HG02759 (cell line): ENCODE data around the gene ZFP3.
"Not testable (repeated sequence)": the region's sequence is repeated elsewhere in the genome, so short reads cannot be mapped to it uniquely, and the experiment has no call there.

Source experiments
- ATAC-seq: cut with Tn5 transposase; IDR thresholded peaks from one replicate; pipeline ENCODE4 v1.9.1; 2021; ENCODE audit warnings: mild to moderate bottlenecking, moderate library complexity; ENCODE audit not compliant: unreplicated experiment

The ZFP3 gene

DNA sequence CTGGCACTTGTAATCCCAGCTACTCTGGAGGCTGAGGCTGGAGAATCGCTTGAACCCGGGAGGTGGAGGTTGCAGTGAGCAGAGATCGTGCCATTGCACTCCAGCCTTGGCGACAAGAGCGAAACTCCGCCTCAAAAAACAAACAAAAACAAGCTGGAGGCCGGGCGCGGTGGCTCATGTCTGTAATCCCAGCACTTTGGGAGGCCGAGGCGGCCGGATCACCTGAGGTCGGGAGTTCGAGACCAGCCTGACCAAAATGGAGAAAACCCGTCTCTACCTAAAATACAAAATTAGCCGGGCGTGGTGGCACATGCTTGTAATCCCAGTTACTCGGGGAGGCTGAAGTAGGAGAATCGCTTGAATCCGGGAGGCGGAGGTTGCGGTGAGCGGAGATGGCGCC, 992 bp upstream of the ZFP3 start:
- ATAC-seq: not testable (repeated sequence)

DNA sequence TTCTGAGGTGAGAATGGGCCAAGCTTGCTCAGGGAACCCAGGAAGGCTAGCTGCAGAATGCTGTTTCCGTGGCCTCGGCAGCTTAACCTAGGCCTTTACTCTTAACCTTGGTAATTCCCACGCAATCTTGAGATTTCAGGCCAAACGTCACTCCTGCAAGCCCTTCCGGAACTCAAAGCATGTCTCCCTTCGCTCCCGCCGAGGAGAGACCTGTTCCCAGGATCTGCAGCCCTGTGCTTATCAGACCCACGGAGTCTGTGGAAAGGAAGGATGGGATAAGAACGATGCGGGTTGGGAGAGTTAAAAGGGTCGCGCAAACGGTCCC, 524 bp upstream of the ZFP3 start:
- no peak for ATAC-seq

DNA sequence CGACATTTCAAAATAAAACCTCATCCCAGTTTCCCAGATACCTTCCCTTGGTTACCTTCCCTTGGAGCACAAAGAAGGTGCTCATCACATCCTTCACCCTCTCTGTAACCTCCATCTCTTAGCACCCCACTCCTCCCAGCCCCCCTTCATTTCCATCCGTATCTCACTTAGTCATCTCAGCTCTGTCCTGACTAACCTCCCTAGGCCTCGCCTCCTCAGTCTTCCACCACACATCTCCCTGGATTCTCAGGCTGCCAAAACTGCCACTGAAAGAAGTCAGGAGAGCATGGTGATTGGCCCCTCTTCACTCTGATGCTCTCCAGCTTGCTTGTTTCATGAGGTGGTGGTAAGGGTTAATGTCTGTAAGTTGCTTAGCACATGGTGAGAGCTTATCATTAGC, 2.3 kb downstream of the ZFP3 start:
- ATAC-seq: no peak

DNA sequence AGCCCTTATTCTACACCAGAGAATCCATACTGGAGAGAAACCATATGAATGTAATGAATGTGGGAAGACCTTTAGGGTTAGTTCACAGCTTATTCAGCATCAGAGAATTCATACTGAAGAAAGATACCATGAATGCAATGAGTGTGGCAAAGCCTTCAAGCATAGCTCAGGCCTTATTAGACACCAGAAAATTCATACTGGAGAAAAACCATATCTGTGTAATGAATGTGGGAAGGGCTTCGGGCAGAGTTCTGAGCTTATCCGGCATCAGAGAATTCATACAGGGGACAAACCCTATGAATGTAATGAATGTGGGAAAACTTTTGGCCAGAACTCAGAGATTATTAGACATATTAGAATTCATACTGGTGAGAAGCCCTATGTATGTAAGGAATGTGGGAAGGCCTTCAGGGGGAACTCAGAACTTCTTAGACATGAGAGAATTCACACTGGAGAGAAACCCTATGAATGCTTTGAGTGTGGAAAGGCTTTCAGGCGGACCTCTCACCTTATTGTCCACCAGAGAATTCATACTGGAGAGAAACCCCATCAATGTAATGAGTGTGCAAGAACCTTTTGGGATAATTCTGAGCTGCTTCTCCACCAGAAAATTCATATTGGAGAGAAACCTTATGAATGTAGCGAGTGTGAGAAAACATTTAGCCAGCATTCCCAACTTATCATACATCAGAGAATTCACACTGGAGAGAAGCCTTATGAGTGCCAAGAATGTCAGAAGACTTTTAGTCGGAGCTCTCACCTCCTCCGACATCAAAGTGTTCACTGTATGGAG, 14.1 kb downstream of the ZFP3 start:
- ATAC-seq: no peak

DNA sequence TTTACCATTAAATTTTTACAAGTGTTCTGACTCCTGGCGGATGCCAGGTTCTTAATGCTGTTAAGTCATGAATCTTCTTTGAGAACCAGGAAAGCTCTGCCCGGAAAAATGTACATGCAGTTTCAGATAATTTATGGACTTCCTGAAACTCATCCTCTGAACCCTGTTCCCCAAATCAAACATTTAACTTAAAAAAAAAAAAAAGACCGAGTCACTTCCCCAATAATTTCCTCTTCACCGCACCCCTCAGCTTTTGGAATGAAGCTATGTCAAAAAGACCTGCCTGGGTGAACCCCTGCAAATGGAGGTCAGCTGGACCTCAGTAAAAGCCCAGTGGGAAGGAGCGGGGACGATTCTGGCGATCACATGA, 18.4 kb downstream of the ZFP3 start:
- ATAC-seq: no peak

DNA sequence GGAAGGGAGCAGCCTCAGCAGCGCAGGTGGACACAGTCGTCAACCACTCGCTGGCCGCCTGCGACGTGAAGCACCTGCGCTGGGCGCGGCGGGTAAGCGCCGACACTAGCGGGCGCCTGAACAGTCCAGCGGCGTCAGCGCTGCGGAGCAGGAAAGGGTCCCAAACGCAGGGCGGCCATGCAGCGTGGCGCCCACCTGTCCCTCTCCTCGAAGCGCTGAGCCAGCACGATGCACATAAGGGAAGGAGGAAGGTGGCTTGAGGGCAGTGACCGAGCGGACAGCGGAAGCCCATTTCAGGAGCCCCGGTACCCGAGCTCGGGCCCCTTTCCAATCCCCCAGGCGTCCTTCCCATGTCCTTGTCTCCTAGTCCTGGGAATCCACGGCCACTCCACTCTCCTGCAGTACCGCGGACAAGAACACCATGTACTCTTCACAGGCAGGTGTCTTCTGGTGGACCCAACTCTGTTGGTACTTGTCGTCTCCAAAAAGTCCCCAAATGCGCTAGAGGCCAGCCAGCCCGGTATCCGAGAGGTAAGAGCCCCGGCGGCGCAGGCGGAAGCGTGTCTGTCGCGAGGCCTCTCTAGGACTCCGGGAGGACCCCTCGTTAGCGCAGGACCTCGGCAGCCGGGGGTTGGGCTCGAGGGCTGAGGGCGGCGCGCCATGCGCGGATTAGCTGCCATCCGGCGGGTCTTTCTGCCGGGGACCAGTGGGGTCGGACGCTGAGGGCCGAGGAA, 19.0 kb downstream of the ZFP3 start:
- ATAC-seq: no peak

DNA sequence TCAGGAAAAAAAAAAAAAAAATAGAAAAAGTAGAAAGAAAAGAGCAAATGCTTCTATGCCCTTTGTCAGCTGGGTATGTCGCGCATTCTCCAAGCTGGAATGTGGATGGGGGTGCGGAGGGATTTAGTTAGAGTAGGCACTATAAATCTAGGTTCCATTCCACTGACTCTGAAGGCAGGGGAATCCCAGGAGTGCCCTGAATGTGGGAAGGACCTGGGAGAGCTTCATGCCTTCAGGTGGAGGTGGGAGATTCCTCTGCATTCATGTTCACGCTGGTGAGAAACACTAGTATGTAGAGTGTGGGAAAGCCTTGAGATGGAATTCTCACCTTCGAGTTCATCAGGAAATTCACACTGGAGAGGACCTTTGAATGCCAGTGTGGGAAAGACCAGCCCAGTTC, 21.0 kb downstream of the ZFP3 start:
- ATAC-seq: no peak

DNA sequence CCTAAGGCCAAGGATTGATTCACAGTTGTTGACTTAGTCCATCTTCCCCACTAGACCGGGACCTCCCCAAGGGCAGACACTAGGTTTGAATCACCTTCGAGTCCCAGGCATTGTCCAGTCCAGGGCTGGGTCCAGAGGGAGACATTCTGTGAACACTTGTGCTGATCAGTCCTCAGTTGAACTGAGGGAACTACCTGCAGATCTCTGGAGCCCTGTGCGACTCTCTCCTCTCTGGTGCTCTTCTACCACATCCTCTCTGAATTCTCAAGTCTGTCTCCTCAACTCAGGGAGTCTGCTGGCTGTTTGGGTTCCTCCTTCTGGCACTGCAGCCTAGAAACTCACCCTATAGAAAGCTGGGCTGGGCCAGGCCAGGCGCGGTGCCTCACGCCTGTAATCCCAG, 22.6 kb downstream of the ZFP3 start:
- ATAC-seq: no peak

DNA sequence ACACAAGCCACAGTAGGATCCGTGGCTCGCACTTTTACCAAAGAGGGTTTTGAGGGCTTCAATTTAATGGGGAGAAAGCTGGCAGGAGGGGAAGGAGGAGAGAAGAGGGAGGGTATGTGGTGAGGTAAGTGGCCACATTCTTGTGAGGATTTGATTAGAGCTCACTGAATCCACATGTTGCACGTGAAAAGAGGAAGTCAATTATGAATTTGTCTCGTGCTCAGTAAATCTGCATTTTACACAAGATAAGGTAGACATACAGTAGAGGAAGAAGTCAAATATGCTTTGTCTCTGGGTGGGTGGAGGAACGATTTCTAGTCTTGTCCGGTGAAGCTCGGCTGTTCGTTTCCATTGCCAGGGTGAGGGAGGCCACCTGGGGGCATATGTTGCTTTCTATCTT, 32.5 kb downstream of the ZFP3 start:
- ATAC-seq: no peak

DNA sequence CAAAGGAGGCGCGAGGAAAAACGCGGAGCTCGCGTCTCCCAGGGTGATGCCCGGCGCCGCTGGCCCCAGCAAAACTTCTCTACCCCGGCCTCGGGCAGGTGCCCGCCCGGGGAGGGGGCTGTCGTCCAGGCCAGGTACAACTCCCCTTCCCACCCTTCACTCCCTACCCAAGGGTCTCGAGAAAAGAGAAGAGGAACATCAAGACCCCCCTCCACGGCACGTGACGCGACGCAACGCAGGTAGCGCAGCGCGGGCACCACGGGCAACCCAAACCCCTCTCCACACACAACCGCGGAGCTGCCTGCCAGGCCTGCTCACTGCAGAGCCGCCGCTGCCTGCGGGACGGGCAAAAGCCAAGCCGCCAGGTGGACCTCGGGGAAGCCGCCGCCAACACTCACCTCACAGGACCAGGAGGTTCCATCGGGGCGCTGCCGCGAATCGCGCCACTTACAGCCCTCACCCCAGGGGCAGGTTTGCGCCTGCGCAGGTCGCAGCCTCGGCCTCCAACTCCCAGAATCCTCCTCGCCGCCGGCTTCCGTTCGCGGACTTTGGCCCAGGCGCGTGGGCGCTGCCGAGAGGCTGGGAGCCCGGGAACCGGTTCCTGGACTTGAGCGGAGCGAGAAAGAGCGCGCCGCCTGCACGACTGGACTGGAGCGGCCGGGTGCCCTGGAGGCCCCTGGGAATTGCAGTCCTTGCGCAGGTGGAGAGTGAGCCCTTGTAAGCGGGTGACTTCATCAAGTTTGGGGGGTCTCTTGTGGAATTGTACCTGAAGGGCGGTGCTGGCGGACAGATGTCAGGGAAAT, 33.3 kb downstream of the ZFP3 start, which contains the start of gene ZNF232:
Gene ZNF232 (minus strand): TSS at position 477 of the 803 bp plus-strand sequence. CDS start 56 bp downstream, at position 421.
- peak; percentile 87 for ATAC-seq

DNA sequence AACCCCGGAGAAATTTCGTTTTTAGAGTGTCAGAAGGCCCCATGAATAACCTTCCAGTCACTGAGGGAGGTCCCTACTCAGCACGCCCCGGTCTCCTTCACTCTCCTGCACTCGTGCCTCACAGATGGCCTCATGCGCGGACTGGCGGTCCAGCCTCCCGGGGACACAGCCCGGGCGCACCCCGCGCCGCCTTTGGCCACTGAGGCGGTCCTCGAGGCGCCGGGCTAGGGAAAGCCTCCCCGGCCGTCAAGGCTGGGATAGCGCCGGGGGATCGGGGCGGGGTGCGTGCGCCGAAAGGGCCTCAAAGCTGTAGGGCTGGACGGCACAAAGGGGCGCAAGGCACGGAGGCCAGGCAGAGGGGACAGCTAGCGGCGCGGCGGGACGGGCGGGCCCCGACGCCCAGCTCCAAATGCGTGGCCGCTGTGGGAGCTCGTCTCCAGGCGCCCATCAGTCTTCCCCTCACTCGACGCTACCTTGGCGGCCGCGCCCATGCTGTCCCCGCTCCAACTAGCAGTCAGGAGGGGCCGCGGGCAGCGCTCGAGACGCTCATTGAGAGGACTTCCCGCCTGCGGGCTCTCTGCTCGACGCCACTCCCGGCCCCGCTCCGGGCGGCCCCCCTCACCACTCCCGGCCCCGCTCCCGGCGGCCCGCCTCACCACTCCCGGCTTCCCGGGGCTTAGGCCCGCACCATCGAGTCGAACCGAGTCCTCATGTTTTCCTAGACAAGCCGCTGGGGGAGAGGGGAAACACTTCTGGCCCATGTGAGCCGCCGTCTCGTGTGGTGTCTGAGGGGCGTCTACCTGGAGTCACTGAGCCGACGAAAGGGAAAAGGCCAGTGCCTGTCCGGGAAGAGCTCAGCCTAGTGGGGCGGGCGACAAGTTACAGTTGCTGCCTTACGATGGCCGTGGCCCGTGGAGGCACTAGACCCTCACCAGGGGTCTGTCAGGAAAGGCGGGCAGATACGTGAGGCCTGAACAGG, 37.7 kb downstream of the ZFP3 start, which contains the start of gene USP6:
Gene USP6 (plus strand): TSS at position 360 of the 979 bp plus-strand sequence. CDS start 14,336 bp downstream, outside the sequence.
- ATAC-seq: no peak

DNA sequence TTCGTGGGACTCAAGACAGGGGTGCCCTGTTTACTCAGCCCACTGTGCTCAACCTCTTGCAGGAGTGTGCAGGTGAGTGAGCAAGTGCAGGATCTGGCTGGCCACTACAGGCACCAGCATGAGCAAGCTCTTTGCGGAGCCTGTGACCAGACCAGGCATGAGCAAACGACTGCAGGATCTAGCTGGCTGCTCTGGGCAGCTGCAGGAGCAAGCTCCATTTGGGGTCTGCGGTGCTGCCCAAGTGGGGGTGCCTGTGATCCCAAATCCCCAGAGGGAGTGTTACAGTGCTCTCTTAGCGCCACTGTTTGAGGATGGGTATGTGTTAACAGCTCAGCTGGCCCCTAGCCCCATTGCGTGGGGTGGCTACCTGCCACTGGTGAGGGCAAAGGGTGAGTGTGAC, 40.0 kb downstream of the ZFP3 start:
- no peak for ATAC-seq

DNA sequence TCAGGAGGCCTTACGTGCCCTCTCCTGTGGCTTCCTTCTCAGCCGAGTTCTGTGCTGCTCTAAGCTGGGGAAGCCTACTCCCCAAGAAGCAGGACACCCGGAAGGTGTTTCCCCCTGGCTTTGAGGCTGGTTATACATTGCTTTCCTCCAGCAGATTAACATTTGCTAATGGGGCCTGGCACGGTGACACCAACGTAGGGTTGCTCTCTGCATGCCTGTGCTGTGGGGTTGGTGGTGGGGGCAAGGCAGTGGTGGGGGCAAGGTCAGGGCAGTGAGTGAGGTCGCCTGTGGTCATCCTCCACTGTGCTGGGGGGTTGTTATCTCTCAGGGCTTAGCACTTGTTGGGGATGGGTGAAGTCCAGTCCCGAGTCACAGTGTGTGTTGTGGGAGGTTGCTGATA, 41.8 kb downstream of the ZFP3 start:
- no peak for ATAC-seq

DNA sequence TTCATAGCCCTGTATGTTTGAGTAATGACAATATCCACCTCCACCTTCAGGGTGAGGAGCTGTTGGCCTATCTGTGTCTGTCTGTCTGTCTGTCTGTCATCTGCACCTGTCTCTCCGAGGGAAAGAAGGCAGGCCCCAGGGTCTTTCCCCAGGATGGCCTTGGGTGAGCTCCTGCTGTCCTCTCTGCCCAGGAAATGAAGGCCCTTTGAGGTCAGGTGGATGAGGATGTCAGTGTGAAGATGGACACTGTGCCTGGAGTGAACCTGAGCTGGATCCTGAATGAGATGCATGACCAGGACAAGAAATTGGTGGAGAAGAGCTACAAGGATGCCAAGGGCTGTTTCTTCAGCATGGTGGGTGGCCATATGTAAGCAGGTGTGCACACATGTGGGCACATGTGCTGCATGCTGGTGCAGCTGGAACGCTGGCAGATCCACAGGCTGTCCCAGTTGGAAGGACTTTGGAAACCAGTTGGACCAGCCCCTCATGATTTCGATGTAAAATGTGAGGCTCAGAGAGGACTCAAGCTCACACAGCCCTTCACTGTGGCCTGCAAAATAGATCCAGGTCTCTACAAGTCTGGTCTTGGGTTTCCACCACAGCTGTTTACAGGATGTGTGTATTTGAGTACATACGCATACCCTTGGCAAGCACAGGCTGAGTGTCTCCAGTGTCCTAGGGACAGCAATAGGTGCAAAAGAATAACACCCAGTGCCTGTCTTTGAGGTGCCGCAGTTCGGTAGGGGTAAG, 42.3 kb downstream of the ZFP3 start:
- not testable (repeated sequence) for ATAC-seq

DNA sequence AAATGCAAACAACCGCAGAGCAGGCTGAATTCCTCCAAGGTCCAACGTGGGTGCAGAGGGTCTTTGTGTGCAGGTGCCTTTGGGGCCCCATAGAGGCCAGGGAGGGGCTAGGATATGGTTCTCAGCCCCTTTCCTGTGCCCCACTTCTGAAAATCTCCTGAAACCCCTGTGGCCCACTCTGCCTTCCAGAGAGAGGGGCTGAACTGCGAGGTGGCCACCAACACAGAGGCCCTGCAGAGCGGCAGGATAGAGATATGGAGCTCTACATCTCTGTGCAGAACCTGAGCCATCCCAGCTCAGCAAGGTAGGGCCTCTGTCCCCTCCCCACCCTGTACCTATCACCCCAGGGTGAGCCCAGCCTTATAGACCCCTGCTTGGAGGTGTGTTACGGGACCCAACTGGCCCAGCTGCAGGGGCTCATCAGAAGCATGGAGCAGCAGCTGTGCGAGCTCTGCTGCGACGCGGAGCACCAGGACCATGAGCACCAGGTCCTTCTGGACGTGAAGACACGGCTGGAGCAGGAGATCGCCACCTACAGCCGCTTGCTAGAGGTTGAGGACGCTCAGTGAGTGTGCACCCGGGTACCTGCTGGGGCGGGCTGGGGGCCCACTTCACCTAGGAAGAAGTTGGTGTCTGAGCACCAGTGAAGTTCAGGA, 43.0 kb downstream of the ZFP3 start:
- ATAC-seq: no peak

DNA sequence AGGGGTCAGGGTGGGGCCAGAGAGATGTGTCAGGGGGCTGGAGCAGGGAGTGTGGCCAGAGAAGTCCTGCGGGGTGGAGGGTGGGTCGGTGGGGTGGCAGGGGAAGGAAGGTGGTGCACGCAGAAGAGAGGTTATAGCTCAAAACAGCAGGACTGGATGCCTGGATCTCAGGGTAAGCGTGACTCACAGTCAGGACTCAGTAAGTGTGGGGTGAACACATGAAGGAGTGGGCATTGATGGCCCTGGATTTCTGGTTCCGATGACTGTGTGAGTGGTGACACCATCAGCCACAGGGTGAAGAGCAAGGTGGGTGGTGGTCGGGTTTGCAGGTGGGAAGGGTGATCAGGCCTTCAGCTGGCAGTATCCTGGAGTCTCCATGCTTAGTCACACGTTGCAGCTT, 43.8 kb downstream of the ZFP3 start:
- not testable (repeated sequence) for ATAC-seq

DNA sequence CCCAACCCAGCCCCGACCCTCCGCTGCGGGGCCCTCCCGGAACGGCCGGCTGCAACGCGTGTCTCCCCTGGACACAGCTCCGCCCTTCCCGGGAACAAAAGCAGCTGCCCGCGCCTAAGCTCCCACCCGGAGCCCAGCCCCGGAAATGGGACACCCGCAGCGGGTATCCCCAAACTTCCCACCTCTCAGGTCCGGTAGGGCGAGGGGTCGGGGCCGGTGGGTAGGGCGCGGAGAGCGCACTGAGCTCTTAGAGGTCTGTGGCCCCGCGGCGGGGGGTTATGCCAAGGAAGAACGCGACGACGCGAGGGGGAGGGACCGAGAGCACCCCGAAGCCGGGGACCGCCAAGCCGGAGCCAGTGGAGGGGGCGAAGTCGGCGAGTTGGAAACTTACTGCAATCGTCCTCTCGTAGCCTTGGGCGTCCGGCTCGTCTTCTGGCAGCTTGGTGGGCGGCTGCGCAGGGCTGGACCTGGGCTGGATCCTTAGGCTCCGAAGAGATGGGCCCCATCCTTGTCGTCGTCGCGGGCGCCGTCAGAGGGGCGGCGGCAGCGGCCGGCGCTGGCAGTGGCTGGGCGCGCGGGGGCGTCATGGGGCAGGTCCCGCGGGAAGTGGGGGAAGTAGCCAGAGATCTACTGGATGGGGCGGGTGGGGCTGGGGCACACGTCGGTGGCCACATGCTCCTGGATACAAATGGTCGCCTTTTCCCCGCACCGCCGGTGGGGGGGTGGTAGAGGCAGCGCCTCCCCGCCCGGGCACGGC, 44.5 kb downstream of the ZFP3 start:
- ATAC-seq: no peak

DNA sequence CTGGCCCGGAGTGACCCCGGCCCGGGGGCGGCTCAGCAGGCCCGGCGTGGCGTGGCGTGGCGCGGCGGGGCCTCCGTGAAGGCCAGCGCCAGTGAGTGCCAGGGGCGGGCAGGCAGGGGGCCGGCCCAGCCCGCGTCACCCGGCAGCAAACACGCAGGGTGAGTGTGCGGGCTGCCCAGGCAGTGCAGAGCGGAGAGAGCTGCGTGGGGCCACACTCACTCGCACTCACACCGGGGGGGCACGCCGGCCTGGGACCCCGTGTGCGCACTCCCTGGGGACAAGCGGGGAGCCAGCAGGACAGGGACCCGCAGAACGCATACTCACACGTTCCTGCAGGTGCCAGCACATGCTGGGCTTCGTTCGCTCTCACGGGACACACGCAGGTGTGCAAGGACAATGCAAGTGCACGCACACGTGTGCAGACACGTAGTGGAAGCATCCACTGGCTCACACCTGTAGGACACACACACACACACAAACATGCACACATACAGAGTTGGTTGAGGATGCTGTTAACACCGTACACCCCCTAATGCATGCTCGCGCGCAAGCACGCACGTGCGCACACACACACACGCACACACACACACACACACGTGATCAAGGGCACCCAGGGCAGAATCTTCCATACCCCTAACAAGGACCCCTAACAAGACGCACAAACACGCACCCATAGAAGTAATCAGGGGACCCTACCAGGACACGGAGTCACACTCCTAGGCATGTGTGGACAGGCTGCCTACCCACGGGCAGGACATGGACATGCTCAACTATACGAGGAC, 45.3 kb downstream of the ZFP3 start:
- ATAC-seq: no peak
